ENCODE measurements around the gene PTPN5. TPM values are rescaled to one million over a fixed set of nuclear protein-coding genes. Genes with fewer than 3 reads are reported as not detected.

PTPN5 gene
- total RNA-seq, 2 donors from 2014 or later: not detected

- H3K4me3 Mint-ChIP-seq: no peak overlapping the region
- no peaks in the 10 kb centered on the region for H3K36me3 Mint-ChIP-seq (ENCODE audit: insufficient read depth in 2 of 2)
- H3K27me3 Mint-ChIP-seq (ENCODE audit: low read depth): peaks cover 29% of the 10 kb centered on the region
- H3K27ac Mint-ChIP-seq: no peak overlapping the region
- DNase-seq (no peak), ATAC-seq (replicated peaks in 1 of 2) (no peak)
- H3K4me1 Mint-ChIP-seq (ENCODE audit: low read depth): no peaks in the 10 kb centered on the region
- no peaks in the 10 kb centered on the region for H3K9me3 Mint-ChIP-seq
These were observed 6.2 kb downstream of the PTPN5 start for GRCh38 chr11:18785411-18785810.

GRCh38 chr11:18780896-18781295 lies 10.7 kb downstream of the PTPN5 start:
- peaks cover 0 to 2% of the 10 kb centered on the region in 2 donors for H3K36me3 Mint-ChIP-seq (ENCODE audit: insufficient read depth in 2 of 2)
- H3K4me3 Mint-ChIP-seq: no peak overlapping the region
- H3K27ac Mint-ChIP-seq: no peak overlapping the region
- ATAC-seq (replicated peaks in 1 of 2): no peak
- H3K9me3 Mint-ChIP-seq: peaks cover 0 to 4% of the 10 kb centered on the region in 2 donors
- H3K27me3 Mint-ChIP-seq (ENCODE audit: low read depth): peaks cover 5% of the 10 kb centered on the region
- H3K4me1 Mint-ChIP-seq (ENCODE audit: low read depth): peaks cover 9% of the 10 kb centered on the region
- DNase-seq: no peak

DNA sequence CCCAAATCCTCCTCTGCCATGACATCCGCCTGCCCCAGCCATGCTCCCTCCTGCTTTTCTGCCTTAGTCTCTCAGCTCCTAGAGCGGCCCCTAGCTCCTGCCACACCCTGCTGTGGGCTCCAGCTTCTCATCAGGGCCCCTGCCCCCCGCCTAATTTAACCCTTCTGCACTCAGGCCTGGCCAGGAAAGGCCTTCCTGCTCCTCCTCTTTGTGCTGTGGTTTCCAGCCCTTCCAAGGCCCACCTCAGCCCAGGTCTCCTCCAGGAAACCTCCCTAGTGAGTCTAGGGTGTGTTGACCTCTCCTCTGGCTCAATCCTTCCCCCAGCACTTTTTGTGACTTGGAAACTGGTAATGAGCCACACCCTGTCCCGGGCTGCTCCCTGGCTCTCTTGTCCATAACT lies 11.3 kb downstream of the PTPN5 start:
- H3K27ac Mint-ChIP-seq: no peak overlapping the region
- H3K9me3 Mint-ChIP-seq: peaks cover 0 to 4% of the 10 kb centered on the region in 2 donors
- peaks cover 0 to 2% of the 10 kb centered on the region in 2 donors for H3K36me3 Mint-ChIP-seq (ENCODE audit: insufficient read depth in 2 of 2)
- no peak overlapping the region for H3K4me3 Mint-ChIP-seq
- ATAC-seq (replicated peaks in 1 of 2): no peak
- H3K27me3 Mint-ChIP-seq (ENCODE audit: low read depth): peaks cover 5% of the 10 kb centered on the region
- DNase-seq: no peak
- H3K4me1 Mint-ChIP-seq (ENCODE audit: low read depth): peaks cover 9% of the 10 kb centered on the region

- Mint-ChIP-seq H3K4me3 (no peak overlapping the region), H3K9me3 (peaks cover 0 to 4% of the 10 kb centered on the region in 2 donors), H3K27me3 (ENCODE audit: low read depth) (no peaks in the 10 kb centered on the region), H3K4me1 (ENCODE audit: low read depth) (peaks cover 9% of the 10 kb centered on the region), H3K36me3 (ENCODE audit: insufficient read depth in 2 of 2) (peaks cover 0 to 2% of the 10 kb centered on the region in 2 donors), H3K27ac (peak overlapping the region; percentile 11)
- ATAC-seq (replicated peaks in 1 of 2): peak in 1 of 2 donors; percentile 58
- DNase-seq: no peak
These were observed 13.1 kb downstream of the PTPN5 start for GRCh38 chr11:18778468-18778867.

DNA sequence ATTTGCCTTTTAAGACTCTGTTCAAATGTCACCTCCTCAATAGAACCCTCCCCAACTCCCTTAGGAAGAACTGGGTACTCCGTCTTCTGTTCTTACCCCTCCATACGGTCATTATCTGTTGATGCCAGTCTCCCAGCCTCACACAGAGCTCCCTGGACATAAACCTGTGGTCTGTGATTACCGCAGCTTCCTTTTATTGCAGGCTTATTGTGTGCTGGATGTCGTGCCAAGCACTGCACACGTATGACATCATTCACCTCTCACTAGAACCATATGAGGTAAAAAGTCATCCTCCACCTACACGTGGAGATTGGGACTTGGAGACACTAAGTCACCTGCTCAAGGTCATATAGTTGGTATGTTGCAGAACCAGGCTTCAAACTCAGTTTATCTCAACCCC lies 15.3 kb downstream of the PTPN5 start:
- Mint-ChIP-seq H3K4me1 (ENCODE audit: low read depth) (peaks cover 14% of the 10 kb centered on the region), H3K36me3 (ENCODE audit: insufficient read depth in 2 of 2) (peaks cover 0 to 2% of the 10 kb centered on the region in 2 donors), H3K27me3 (ENCODE audit: low read depth) (peaks cover 12% of the 10 kb centered on the region), H3K9me3 (peaks cover 0 to 4% of the 10 kb centered on the region in 2 donors), H3K4me3 (no peak overlapping the region), H3K27ac (no peak overlapping the region)
- ATAC-seq (replicated peaks in 1 of 2): no peak
- DNase-seq: no peak

DNA sequence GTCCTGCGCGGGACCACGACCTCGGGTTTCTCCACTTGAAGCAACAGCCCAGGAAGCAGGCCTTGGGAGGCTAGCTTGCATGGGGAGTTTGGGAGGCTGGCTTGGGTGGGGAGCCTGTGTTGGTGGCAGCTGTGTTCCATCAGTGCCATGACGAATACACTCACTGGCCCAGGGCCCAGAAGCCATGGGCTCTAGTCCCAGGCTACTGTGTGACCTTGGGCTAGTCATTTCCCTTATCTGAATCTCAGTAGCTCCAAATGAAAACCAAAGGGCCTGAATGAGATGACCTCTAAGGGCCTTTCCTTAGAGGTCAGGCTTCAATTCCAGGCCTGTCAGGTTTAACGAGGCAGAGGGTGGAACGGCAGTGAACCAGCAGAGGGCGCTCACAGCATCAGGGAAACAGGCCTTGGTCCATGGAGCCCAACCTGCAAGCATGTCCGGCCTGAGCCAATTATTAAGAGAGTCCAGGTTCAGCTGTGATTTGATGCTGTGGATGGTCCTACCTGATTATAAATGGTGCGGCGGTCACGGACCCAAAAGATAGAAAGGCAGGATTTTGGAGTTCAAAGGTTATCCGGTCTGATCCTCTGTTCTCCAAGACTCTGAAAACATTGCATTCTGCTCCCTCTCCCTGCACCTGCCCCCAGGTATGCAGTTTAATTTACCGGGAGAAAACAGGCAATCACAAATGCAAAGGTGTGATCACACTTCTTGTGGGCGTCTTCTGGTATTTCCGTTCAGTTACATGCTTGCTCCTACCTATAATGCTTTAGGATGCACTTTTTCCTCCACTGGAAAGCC lies 15.9 kb downstream of the PTPN5 start:
- peaks cover 0 to 2% of the 10 kb centered on the region in 2 donors for H3K36me3 Mint-ChIP-seq (ENCODE audit: insufficient read depth in 2 of 2)
- DNase-seq: peak; percentile 75 to 79
- peak; percentile 65 to 76 for ATAC-seq (replicated peaks in 1 of 2)
- peaks cover 0 to 4% of the 10 kb centered on the region in 2 donors for H3K9me3 Mint-ChIP-seq
- no peak overlapping the region for H3K4me3 Mint-ChIP-seq
- peaks cover 14% of the 10 kb centered on the region for H3K4me1 Mint-ChIP-seq (ENCODE audit: low read depth)
- peaks cover 16% of the 10 kb centered on the region for H3K27me3 Mint-ChIP-seq (ENCODE audit: low read depth)
- no peak overlapping the region for H3K27ac Mint-ChIP-seq

DNA sequence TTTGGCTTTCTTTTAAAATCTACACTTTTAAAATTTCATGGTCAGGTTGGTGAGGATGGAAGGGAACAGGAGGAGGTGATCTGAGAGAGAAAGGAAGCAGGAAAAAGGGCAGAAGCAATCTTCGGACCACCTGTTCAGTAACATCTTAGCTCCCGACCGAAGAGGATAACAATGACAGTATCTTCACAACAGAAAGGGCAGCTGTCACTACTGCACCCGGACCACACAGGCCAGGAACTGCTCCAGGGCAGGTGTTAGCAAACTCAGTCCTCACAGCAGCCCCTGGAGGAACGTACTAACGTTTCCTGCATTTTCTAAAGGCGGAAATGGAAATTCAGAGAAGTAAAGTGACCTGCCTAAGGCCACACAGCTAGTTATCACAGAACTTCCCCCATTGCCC lies 16.8 kb downstream of the PTPN5 start:
- no peak overlapping the region for H3K27ac Mint-ChIP-seq
- H3K9me3 Mint-ChIP-seq: peaks cover 0 to 4% of the 10 kb centered on the region in 2 donors
- no peak overlapping the region for H3K4me3 Mint-ChIP-seq
- ATAC-seq (replicated peaks in 1 of 2): no peak
- peaks cover 14% of the 10 kb centered on the region for H3K4me1 Mint-ChIP-seq (ENCODE audit: low read depth)
- peaks cover 16% of the 10 kb centered on the region for H3K27me3 Mint-ChIP-seq (ENCODE audit: low read depth)
- DNase-seq: no peak
- peaks cover 0 to 2% of the 10 kb centered on the region in 2 donors for H3K36me3 Mint-ChIP-seq (ENCODE audit: insufficient read depth in 2 of 2)

GRCh38 chr11:18773681-18774080 lies 17.9 kb downstream of the PTPN5 start:
- Mint-ChIP-seq H3K36me3 (ENCODE audit: insufficient read depth in 2 of 2) (peaks cover 0 to 2% of the 10 kb centered on the region in 2 donors), H3K9me3 (peaks cover 0 to 2% of the 10 kb centered on the region in 2 donors), H3K27ac (no peak overlapping the region), H3K4me3 (no peak overlapping the region), H3K4me1 (ENCODE audit: low read depth) (peaks cover 15% of the 10 kb centered on the region), H3K27me3 (ENCODE audit: low read depth) (peaks cover 16% of the 10 kb centered on the region)
- ATAC-seq (replicated peaks in 1 of 2) (no peak), DNase-seq (no peak)

DNA sequence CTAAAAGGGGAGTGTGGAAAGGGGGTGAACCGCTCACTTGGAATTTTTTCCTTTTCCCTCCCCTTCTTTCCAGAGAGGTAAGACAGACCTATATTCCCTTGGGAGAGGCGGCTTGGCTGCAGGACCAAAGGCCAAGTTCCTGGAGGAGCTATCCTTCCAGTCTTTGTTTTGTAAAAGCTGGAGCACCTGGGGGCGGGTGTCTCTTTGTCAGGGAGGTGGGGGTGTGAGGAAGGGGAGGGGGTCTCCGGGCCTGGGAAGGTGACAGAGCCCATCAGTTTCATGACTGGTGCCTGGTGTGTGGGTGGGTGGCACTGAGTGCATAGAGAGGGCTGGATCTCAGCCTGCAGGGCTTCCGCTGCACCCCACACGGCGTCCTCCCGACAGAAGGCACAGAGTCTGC lies 18.5 kb downstream of the PTPN5 start:
- H3K27me3 Mint-ChIP-seq (ENCODE audit: low read depth): peaks cover 21% of the 10 kb centered on the region
- no peaks in the 10 kb centered on the region for H3K9me3 Mint-ChIP-seq
- ATAC-seq (replicated peaks in 1 of 2) (no peak), DNase-seq (no peak)
- H3K27ac Mint-ChIP-seq: no peak overlapping the region
- H3K4me1 Mint-ChIP-seq (ENCODE audit: low read depth): peaks cover 16% of the 10 kb centered on the region
- peaks cover 0 to 2% of the 10 kb centered on the region in 2 donors for H3K36me3 Mint-ChIP-seq (ENCODE audit: insufficient read depth in 2 of 2)
- H3K4me3 Mint-ChIP-seq: no peak overlapping the region

DNA sequence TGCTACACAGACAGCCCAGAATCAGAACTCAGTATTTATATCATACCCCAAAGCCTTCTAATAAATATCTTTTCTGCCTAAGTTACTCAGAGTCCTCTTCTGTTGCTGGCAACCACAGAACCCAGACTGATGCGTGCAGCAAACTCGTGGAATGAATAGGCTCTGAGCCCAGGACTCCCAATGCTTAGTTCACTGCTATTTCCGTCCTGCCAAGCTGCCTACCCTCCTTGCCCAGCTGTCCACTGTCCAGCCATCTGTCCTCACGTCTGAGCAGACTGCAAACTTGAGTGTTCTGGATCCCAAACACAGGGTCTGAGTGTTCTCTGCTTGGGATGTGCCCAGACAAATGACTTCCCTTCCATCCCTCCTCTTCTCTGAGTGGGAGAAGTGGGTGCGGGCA lies 19.4 kb downstream of the PTPN5 start:
- H3K9me3 Mint-ChIP-seq: no peaks in the 10 kb centered on the region
- DNase-seq: no peak

DNA sequence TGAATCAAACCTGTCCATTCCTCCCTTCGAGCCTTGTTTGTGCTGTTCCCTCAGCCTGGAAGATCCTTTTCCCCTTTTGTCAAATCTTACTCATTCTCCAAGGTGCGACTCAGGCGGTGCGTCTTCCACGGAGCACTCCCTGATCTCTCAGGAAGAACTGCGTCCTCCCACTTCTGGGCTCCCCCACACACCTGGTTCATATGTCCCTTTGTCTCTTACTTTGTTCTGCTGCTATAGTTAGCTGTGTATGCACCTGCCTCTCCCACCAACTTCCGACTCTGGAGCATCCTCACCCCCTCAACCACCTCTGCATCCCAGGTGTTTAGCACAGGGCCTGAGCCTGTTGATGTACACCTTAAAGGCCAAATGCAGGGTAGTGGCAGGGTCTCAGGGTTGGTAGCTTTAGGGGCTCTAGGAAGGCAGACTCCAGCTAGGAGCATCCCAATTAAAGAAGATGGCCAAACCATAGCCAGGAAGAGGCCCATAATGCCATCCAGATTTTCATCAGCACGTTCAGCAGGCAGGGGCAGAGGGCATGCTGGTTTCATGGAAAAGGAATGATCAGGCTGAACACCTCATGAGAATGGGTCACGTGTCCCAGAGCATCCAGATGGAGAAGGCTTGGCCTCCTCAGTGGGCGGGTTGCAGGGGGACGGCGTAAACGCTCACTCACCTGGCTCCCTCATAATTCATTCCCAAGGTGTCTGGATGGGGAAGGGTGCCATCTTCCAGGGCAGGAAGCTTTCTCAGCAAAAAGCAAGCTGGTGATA lies 20.1 kb downstream of the PTPN5 start:
- no peaks in the 10 kb centered on the region for H3K9me3 Mint-ChIP-seq
- no peak overlapping the region for H3K4me3 Mint-ChIP-seq
- H3K4me1 Mint-ChIP-seq (ENCODE audit: low read depth): peaks cover 20% of the 10 kb centered on the region
- peaks cover 29% of the 10 kb centered on the region for H3K27me3 Mint-ChIP-seq (ENCODE audit: low read depth)
- ATAC-seq (replicated peaks in 1 of 2) (no peak), DNase-seq (no peak)
- no peaks in the 10 kb centered on the region for H3K36me3 Mint-ChIP-seq (ENCODE audit: insufficient read depth in 2 of 2)
- no peak overlapping the region for H3K27ac Mint-ChIP-seq

More for the DNA sequence above, 19.4 kb downstream of the PTPN5 start:
- Mint-ChIP-seq H3K27ac (no peak overlapping the region), H3K4me1 (ENCODE audit: low read depth) (peaks cover 20% of the 10 kb centered on the region), H3K4me3 (no peak overlapping the region), H3K36me3 (ENCODE audit: insufficient read depth in 2 of 2) (no peaks in the 10 kb centered on the region), H3K27me3 (ENCODE audit: low read depth) (peaks cover 28% of the 10 kb centered on the region)
- no peak for ATAC-seq (replicated peaks in 1 of 2)

DNA sequence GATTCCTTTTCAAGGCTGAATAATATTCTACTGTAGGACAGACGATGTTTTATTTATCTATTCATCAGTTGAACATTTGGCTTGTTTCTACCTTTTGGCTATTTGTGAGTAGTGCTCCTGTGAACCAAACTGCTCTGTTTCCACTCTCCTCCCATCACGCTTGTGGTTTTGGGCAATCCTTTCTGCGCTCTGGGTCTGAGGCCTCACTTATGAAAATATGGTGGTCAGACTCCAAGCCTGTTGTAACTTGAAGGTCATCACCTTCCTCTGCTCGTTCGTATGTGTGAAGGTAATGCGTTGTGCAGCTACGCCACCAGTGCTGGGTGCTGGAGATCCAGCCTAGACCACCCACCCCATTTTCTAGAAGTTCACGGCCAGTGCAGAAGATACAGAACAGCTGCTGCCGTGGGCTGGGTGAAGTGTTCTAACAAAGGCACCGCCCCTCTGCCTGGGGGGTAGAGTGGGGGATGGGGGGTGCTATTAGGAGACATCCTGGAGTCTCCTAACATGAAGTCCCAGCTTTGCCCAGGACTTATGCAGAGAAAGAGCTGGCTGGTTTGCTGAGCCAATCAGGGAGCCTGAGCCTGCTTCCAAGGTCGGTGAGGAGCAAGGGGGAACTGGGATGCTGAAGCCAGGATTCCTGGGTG lies 21.0 kb downstream of the PTPN5 start:
- Mint-ChIP-seq H3K27me3 (ENCODE audit: low read depth) (peaks cover 34% of the 10 kb centered on the region), H3K4me3 (no peak overlapping the region), H3K27ac (no peak overlapping the region), H3K9me3 (no peaks in the 10 kb centered on the region), H3K36me3 (ENCODE audit: insufficient read depth in 2 of 2) (no peaks in the 10 kb centered on the region), H3K4me1 (ENCODE audit: low read depth) (peaks cover 20% of the 10 kb centered on the region)
- ATAC-seq (replicated peaks in 1 of 2) (no peak), DNase-seq (no peak)

Data from activated T-cell treated with anti-CD3 and anti-CD28 coated beads, Interleukin-2, amount 50 U/mL, for 72 hours (primary cell).